GM21381 (cell line): ENCODE results near the gene PKP1.

Source experiments
- ATAC-seq: cut with Tn5 transposase; IDR thresholded peaks from one replicate; pipeline ENCODE4 v1.9.1; 2021; ENCODE audit warnings: mild to moderate bottlenecking, moderate library complexity; ENCODE audit not compliant: unreplicated experiment

The PKP1 gene

DNA sequence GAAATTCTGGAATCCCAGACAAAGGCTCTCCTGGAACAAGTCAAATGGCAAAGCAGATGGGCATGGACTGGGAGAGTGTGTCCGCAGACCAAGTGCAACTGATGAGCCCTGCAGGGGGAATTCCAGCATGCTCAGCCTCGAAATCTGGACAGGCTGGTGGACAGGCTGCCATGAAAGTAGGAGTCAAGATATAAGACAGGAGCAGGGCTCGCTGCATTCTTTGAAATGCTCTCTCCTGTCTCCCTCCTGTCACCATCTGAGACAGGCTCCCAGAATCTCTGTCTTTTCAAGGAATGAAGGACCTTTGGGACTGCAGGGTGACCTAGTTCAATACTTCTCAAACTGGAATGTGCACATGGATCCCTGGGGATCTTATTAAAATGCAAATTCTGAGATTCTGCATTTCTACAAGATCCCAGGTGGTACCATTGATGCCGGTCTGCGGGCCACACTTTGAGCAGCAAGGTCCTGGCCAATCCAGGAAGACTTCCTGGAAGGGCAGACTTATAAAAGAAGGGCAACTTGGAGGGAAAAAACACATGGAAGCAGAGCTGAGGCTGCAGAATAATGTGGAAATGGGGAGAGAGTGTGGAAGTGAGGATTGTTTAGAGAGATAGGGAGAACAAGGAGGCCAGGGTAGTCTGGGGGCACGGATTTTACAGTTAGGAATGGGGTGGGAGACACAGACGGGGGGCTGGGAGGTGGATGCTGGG lies 64.3 kb downstream of the PKP1 start:
- no peak for ATAC-seq

- no peak for ATAC-seq
These were observed 64.9 kb downstream of the PKP1 start for GRCh38 chr1:201348211-201348566.

- no peak for ATAC-seq
These were observed 65.8 kb downstream of the PKP1 start for GRCh38 chr1:201349092-201349491.

- ATAC-seq: no peak
These were observed 67.0 kb downstream of the PKP1 start for GRCh38 chr1:201350361-201350725.

GRCh38 chr1:201350884-201351283 lies 67.6 kb downstream of the PKP1 start:
- ATAC-seq: no peak

DNA sequence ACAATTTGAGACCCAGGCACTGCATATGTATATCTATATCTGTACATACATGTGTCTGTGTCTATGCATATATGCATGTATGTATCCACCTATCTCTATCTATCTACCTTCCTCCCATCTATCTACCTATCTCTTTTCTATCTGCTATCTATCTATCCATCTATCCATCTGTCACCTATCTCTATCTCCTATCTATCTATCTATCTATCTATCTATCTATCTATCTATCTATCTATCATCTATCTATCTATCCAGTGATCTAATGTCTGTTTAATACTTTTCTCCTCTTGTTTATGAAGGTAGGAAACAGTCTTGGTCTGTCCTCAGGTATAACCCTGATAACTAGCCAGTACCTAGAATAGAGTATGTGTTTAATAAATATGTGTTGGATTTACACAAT lies 68.3 kb downstream of the PKP1 start:
- ATAC-seq: no peak

- ATAC-seq: no peak
These were observed 70.1 kb downstream of the PKP1 start for GRCh38 chr1:201353186-201353940.

- ATAC-seq: no peak
These were observed 71.0 kb downstream of the PKP1 start for GRCh38 chr1:201354151-201354900.

GRCh38 chr1:201354901-201355295 lies 71.6 kb downstream of the PKP1 start:
- no peak for ATAC-seq

GRCh38 chr1:201355471-201355870 lies 72.2 kb downstream of the PKP1 start:
- ATAC-seq: no peak

GRCh38 chr1:201356236-201356635 lies 72.9 kb downstream of the PKP1 start:
- ATAC-seq: no peak

DNA sequence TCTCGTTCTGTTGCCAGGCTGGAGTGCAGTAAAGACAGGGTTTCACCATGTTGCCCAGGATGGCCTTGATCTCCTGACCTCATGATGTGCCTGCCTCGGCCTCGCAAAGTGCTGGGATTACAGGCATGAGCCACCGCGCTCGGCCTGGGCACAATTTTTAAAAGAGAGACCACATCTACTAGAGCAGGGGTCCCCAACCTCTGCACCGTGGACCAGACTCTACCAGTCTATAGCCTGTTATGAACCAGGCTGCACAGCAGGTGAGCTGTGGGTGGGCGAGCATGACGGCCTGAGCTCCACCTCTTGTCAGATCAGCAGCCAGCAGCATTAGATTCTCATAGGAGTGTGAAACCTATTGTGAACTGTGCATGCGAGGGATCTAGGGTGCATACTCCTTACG lies 73.4 kb downstream of the PKP1 start:
- no peak for ATAC-seq

DNA sequence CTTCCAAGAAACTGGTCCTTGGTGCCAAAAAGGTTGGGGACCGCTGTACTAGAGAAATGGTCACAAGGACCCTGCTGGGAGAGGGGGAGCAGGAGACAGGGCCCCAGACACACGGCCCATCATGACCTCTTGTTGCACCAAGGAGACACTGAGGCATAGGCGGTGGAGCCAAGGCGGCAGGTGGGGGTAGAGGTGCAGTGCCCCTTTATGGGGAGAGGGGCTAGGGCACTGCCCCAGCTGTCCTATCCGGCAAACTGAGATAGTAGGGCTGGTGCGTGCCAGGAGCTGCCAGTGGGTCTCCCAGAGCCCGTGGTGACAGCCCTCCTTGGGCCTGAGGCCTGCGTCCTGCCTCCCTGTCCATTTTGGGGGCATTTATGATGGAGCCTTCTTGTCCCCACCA lies 73.9 kb downstream of the PKP1 start:
- ATAC-seq: no peak

GRCh38 chr1:201357636-201358348 lies 74.5 kb downstream of the PKP1 start:
- ATAC-seq: no peak

- ATAC-seq: no peak
These were observed 75.3 kb downstream of the PKP1 start for GRCh38 chr1:201358596-201358995.

GRCh38 chr1:201359031-201359872 lies 75.9 kb downstream of the PKP1 start:
- no peak for ATAC-seq

- no peak for ATAC-seq
These were observed 76.5 kb downstream of the PKP1 start for GRCh38 chr1:201359873-201360210.

GRCh38 chr1:201360486-201360885 lies 77.2 kb downstream of the PKP1 start:
- no peak for ATAC-seq

DNA sequence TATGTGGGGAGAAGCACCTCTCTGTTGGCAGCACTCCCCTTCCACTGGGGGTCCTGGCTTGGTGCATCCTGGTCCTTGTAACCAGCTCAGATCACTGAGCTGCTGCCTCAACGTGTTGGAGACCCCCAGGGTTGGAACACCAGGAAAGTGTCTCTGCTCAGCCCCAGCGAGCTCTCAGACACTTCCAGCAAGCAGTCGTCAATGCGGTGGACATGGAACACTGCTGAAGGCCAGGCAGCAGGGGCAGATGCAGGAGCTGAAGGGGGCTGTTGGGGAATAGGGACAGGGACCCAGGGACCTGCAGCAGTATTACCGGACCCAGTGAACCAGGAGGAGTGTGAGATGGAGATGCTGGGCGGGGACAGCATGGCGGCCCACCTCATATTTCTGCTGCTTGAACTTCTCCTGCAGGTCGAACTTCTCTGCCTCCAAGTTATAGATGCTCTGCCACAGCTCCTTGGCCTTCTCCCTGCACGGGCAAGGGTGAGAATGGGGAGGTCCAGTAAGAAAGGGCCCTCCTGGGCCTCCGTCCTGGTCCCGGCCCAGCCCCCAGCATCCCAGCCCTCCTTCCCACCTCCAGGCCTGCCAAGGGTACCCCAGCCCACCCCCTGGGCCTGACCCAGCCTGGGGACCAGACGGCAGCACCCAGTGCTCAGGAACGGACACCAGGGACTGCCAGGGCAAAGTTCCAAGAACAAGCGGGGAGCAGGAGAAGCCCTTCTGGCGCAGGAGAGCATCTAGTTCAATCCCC lies 77.8 kb downstream of the PKP1 start:
- no peak for ATAC-seq
